ENCODE results near the gene ASCL4.
"Not testable (repeated sequence)": the region's sequence is repeated elsewhere in the genome, so short reads cannot be mapped to it uniquely, and the experiment has no call there.

Gene ASCL4, protein sequence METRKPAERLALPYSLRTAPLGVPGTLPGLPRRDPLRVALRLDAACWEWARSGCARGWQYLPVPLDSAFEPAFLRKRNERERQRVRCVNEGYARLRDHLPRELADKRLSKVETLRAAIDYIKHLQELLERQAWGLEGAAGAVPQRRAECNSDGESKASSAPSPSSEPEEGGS

DNA sequence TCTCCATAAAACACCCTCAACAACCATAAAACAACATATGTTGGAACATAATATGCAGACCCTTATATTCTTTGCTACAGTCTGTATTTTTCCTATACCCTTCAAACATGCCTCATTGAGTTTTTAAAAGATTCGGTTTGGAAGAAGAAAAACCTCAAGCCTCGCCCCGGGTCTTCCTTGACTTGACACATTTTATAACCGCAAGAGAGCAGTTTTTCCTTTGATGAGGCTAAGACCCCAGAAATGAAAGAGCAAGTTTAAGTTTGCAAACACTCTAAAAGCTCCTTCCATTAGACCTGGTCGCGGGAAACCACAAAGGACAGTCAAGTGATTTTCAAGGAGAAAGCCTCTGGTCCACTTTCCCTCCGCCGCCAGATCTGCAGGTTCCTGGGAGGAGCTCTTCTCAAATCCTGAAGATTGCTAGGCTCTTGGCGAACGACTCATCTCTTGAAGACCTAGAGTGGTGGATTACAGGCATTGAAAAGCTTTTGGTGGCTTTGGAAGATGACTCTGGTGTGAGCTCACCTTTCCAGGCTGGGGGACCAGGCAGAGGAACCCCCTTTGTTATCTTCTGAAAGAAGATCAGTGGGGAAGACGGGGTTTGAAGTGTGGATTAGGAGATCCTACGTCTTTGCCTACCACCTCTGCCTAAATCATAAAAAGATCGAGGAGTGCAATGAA, at the start of gene ASCL4:
TSS of gene ASCL4 (plus strand) at position 356 of the 681 bp plus-strand sequence. CDS start 515 bp downstream, outside the sequence.
- DNase-seq (ENCODE audit: low spot score) = no peak

DNA sequence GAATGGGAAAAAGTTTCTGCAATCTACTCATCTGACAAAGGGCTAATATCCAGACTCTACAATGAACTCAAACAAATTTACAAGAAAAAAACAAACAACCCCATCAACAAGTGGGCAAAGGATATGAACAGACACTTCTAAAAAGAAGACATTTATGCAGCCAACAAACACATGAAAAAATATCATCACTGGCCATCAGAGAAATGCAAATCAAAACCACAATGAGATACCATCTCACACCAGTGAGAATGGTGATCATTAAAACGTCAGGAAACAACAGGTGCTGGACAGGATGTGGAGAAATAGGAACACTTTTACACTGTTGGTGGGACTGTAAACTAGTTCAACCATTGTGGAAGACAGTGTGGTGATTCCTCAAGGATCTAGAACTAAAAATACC, 47.2 kb upstream of the ASCL4 start:
- not testable (repeated sequence) for DNase-seq (ENCODE audit: low spot score)

DNA sequence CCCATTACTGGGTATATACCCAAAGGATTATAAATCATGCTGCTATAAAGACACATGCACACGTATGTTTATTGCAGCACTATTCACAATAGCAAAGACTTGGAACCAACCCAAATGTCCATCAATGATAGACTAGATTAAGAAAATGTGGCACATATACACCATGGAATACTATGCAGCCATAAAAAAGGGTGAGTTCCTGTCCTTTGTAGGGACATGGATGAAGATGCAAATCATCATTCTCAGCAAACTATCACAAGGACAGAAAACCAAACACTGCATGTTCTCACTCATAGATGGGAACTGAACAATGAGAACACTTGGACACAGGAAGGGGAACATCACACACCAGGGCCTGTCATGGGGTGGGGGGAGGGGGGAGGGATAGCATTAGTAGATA, 46.8 kb upstream of the ASCL4 start:
- DNase-seq (ENCODE audit: low spot score) = not testable (repeated sequence)

DNA sequence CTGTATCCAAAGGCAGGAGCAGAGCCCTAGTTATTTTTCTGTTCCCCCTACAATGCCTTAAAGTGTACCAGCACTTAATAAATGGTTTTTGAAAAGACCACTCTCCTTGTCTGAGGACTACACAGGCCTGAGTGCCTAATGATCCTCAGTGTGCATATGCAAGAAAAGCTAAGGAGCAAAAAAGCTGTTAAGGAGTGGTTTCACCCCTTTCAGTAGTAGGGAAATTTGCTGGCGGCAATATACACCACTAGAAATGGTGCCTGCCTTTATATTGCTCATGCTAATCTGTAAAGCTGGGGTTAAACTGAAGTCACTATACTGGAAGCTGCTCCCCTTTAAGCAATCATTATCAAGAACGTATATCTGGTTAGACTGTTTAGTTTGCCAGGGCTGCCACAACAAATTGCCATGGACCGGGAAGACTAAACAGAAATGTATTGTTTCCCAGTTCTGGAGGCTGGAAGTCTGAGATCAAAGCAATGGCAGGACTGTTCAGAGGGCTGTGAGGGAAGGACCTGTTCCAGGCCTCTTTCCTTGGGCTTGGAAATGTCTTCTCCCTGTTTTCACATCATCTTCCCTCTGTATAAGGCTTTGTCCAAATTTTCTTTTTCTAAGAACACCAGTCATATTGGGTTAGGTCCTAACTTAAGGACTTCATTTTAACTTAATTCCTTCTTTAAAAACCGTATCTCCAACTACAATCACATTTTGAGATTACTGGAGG, 43.7 kb upstream of the ASCL4 start:
- no peak for DNase-seq (ENCODE audit: low spot score)

DNA sequence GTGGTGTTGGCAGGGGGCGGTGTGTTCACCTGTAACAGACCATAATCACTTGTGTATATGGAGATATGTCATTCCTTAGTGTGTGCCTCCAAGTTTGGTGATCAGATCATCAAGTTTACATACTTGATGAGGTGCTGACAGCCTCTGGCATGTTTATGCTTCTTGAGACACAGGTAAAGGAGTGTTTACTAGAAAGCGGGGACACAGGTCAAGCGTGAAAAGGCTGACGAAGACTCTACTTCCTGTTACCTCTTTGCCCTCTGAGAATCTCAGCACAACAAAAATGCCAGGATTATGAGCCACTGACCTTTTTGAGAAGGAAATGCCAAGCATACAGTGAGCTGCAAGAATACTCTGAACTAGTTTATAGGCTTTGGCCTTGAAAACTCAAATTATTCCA, 43.1 kb upstream of the ASCL4 start:
- peak; percentile 77 for DNase-seq (ENCODE audit: low spot score)

DNA sequence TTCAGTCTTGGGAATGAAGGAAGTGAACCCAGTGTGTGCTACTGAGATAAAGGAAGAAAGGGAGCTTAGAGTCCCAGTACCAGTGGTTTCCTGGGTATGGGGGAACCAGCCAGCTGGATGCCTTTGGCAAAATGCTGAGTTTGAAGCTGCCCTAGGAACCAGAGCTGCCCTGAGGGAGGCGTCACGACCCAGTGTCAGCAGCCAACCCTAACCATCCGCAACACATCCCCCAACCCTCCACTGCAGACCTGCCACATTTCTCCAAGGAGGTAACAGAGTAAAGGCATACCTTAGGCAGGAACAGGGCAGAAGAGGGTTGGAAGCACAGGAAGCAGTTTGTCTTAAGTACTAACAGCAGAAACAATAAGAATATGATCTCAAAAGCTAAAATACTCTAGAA, 42.1 kb upstream of the ASCL4 start:
- no peak for DNase-seq (ENCODE audit: low spot score)

DNA sequence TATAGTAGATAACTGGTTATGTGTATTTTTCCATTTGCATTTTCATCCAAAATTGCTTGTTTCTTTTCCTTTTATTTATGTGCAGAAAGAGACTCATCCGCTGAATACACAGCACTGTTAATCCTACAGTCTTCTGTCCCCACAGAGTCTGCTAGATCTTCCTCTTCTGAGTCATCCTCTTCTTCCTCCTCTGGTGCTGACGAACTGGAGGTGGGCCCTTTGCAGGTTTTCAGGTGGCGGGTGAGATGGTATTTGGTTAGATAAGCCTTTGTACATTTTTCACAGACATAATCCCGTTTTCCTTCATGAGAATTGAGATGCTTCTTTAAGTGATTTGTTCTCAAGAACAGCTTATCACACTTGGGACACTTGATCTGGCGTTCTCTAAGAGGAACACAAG, 40.4 kb upstream of the ASCL4 start:
- no peak for DNase-seq (ENCODE audit: low spot score)

DNA sequence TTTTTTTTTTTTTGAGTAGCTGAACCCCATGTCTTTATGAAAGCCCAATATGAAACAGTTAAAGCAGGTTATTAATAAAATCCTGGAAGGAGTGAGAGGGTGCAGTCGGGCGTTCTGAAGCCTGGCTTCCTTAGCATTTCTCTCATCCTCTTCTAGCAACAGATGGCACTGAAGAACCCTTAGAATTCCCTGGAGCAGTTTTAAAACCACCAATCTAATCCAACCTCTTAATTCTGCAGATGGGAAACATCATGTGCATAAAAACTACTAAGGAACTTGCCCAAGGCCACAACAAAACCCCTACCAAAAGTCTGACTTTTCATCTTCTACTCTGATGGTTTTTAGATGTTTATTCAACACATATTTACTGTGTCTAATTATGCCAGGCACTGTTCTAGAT, 38.7 kb upstream of the ASCL4 start:
- no peak for DNase-seq (ENCODE audit: low spot score)

DNA sequence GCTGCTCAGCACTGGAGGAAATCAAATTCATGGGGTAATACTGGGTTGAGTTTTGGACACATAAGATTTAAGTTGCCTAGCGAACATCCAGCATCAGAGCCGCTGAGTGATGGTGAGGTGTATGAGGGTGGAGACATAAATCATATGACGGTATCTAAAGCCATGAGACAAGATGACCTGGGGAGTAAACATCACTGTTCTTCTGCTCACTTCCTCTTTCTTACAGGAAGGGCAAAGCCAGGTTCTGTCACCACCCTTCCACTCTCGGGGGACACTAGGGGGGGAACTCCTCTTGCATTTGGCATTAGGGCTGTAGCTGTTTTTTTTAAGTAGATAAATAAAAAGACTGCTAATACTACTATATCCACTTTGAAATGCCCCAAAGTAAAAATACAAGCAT, 37.6 kb upstream of the ASCL4 start:
- no peak for DNase-seq (ENCODE audit: low spot score)

DNA sequence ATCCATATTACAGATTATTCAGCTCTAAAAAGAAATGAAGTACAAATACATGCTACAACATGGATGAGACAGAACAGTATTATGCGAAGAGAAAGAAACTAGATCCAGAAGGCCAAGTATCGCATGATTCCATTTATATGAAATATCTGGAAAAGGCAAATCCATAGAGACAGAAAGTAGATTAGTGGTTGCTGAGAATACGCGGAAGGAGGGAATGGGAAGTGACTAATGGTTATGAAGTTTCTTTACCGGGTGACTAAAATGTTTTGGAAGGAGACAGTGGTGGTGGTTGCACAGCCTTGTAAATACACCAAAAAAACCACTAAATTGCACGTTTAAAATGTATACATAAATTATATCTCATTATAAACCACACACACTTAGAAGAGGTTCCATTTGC, 26.0 kb upstream of the ASCL4 start:
- peak; percentile 54 for DNase-seq (ENCODE audit: low spot score)

DNA sequence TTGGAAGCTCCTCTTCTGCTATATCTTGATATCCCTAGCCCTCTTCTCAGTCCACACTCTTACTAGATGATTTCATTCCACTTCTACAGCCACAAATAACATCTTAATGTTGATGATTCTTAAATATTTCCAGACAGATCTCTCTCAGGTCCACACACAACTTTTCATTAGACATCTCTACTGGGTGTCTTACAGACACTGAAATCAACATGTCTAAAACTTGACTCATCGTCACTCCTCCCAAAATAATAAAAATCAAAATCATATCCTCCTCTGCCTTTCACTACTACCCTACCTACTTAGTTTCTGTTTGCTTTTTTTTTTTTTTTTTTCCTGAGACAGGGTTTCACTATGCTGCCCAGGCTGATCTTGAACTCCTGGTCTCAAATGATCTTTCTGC, 25.4 kb upstream of the ASCL4 start:
- DNase-seq (ENCODE audit: low spot score) = peak; percentile 49

DNA sequence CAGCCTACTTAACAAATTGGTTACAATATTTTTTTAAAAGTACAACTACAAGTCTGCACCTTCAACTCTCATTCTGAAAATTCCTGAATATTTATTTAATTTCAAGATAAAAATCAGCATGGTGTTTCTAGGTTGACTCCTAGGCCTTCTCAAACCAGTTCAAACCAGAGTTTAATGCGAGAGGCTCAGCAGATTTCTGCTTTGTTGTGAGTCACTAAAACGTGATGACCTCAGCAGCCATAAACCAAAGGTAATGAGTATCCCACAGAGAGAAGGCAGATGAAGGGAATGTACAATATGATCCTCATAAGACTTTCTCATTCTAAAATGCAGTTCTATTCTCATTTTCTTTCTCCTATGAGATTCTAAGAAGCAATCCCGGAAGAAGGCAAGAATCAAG, 15.1 kb upstream of the ASCL4 start:
- peak; percentile 91 for DNase-seq (ENCODE audit: low spot score)

DNA sequence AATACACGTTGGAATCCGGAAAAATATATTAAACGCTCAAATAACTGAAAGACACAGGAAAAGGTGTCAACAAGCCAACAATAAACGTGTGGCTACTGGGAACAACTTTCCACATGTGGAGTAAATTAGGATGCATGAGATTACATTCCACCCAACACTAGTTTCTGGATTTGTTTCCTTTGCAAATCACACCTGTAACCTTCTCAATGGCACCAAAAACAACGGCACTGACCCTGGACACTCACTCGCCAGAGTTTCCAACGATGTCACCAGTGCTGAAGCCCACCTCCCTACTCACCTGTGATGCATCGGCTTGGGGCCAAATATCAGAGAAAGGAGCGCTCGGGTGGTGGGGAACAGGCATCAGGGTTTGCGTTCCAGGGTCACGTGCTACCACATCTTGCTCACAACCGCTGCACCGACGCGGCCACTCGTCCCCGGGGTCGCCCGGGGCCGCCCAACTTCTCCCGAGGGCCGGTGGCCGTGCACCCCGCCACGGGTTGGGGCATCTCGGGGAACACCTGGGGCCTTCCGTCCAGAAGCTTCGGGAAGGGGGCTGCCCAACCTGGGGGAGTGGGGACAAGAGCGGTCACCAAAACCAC, 14.2 kb upstream of the ASCL4 start:
- peak; percentile 17 for DNase-seq (ENCODE audit: low spot score)

DNA sequence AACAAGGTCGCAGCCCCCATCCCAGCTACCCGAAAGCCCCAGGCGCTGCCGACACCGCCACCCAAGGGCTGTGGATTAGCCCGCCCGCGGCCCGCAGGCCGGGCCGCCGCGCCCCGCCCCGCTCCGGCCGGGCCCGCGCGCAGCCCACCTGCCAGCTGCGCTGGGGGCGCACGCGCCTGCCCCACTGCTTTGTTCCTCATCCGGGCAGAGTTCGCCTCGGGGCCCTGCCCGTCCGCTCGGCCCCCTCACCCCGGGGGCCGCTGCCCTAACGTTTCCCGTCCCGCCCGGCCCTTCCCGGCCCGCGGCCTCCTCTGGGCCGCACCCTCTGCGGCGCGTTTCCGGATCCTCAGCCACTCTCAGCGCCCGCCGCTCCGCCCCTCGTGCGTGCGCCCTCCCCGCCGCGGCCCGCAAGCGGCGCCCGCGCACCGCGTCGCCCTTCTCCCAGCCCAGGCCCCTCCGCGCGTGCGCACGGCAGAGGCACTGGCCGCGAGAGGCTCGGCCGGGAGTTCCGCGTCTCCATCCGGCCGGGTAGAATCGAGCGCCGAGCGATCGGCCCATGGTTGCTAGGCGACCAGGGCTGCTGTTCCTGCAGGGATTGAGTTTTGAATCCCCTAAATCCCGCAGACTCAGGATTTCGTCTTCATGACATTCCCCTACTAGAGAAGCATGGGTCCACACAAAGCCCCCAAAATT, 13.5 kb upstream of the ASCL4 start, which contains the start of gene PRDM4:
TSS of gene PRDM4 (minus strand) at position 329 of the 693 bp plus-strand sequence. CDS start 622 bp downstream, outside the sequence.
- DNase-seq (ENCODE audit: low spot score) = peak; percentile 96

DNA sequence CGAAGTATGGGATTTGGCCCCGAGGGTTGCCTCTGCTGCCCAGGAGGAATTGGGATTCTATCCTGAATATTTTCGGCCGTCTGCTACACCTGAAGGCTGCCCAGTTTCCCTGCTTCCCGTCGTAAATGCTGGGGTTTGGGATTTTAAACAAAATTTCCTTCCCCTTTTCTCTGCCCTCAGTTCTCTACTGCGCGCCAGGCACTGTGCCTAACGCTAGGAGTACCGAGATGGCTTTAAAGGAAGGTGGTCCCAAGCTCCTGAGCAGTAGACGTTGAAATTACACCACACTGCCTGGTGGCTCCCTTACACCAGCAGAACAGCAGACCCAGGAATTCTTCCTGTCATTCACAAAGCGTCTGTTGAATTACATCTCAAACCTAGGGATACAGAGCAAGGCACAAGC, 13.0 kb upstream of the ASCL4 start:
- DNase-seq (ENCODE audit: low spot score) = no peak

DNA sequence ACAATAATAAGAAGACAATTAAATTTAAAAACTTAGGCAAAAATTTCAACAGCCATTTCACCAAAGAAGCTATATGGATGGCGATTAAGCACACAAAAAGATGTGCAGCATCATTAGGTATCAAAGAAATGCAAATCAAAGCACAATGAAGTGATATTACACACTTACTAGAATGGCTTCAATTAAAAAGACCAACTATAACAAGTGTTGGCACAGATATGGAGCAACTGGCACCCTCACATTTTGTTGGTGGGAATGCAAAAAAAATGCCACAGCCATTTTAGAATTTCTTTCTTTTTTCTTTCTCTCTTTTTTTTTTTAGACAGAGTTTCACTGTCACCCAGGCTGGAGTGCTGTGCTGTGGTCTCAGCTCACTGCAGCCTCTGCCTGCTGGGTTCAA, 11.6 kb upstream of the ASCL4 start:
- no peak for DNase-seq (ENCODE audit: low spot score)

DNA sequence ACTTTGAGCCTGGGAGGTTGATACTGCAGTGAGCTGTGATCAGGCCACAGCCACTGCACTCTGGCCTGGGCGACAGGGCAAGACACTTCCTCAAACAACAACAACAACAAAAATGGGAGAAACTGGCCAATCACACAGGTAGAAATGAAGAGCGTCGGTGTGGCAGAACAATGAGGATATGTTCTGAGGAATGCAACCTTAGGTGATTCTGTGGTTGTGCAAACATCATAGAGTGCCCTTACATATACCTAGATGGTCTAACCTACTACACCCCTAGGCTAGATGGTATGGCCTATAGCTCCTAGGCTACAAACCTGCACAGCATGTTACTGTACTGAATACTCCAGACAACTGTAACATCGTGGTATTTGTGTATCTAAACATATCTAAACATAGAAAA, 9.9 kb upstream of the ASCL4 start:
- DNase-seq (ENCODE audit: low spot score) = no peak

DNA sequence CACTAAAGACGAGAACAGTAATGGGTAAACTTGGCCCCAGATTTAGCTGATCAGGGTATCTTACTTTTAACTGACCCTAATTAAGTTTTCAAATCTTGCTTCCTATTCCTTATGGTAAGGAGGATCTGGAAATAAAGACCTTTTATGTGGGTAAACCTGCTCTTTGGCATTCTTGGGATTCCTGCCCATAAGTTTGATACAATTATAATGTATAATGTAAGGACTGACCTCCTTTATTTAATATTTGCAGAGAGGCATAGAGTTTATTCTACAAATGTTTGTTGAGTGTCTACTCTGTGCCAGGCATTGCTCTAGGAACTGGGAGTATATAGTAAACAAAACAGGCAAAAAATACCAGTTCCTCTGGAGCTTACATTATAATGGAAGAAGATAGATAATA, 9.2 kb upstream of the ASCL4 start:
- DNase-seq (ENCODE audit: low spot score) = no peak

DNA sequence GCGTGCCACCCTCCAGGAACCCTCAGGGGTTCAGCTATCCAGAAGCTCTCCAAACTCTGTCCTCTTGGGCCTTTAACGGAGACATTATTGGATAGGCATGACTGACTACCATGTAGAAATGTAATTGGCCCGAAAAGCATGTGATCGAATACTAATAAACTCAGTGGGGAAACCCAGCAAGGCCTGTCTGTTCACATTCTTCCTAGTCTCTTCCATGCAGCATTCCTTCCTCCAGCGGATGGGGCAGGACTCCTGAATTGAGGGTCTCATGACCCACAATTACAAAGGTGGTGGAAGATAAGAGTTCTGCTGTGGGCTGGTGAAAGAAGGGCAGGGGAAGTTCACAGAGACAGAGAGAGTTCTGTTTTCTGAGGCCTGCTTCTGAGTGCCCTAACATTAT, 7.0 kb upstream of the ASCL4 start:
- DNase-seq (ENCODE audit: low spot score) = no peak

DNA sequence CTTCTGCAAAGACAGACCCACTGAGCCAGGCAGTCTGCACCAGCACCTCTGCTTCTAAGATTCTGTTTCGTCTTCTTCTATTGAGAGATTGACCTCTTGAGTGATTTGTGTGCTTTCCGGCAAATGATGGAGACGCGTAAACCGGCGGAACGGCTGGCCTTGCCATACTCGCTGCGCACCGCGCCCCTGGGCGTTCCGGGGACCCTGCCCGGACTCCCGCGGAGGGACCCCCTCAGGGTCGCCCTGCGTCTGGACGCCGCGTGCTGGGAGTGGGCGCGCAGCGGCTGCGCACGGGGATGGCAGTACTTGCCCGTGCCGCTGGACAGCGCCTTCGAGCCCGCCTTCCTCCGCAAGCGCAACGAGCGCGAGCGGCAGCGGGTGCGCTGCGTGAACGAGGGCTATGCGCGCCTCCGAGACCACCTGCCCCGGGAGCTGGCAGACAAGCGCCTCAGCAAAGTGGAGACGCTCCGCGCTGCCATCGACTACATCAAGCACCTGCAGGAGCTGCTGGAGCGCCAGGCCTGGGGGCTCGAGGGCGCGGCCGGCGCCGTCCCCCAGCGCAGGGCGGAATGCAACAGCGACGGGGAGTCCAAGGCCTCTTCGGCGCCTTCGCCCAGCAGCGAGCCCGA, 703 bp downstream of the ASCL4 start:
- no peak for DNase-seq (ENCODE audit: low spot score)

DNA sequence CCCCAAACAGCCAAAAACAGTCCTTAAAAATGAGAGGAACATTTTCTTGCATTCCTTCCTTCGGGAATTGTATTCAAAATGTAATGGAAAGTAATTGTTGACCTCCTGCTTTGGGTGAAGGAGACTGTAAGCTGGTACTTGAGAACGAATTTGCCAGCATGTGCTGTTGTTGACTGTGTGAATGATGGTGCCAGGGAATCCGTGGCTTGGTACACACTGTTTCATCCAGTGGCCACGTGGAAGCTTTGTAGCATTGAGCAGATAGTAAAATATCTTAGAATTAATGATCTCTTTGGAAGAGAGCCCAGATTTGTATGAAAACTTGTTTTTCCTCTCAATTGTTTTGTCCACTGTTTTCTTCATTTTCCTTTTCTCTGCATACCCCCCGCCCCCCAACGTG, 1.7 kb downstream of the ASCL4 start:
- no peak for DNase-seq (ENCODE audit: low spot score)
